Fibroblast of peridontal ligament (primary cell): ENCODE data around the gene OSCAR.
A peak's percentile ranks its signal among the peaks of the same experiment; 100 is the strongest.

ENCODE experiments used
- DNase-seq: peaks from one replicate; pipeline ENCODE4 v3.0.0-alpha.2; 2010; ENCODE audit errors: extremely low read depth

OSCAR gene, protein sequence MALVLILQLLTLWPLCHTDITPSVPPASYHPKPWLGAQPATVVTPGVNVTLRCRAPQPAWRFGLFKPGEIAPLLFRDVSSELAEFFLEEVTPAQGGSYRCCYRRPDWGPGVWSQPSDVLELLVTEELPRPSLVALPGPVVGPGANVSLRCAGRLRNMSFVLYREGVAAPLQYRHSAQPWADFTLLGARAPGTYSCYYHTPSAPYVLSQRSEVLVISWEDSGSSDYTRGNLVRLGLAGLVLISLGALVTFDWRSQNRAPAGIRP

GRCh38 chr19:54100561-54100960, at the start of gene OSCAR:
OSCAR (minus strand) TSS chr19:54100803; CDS start chr19:54100792, 11 bp downstream.
- no peak for DNase-seq

GRCh38 chr19:54149021-54149812, 48.6 kb upstream of the OSCAR start:
- DNase-seq: no peak

DNA sequence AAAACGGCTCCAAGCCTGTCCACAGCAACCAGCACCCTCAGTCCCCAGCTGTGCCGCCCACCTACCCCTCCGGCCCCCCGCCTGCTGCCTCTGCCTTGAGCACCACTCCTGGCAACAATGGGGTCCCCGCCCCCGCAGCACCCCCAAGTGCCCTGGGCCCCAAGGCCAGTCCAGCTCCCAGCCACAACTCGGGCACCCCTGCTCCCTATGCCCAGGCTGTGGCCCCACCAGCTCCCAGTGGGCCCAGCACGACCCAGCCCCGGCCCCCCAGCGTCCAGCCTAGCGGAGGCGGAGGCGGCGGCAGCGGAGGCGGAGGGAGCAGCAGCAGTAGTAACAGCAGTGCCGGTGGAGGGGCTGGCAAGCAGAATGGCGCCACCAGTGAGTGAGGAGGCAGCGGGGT, 47.6 kb upstream of the OSCAR start:
- DNase-seq: no peak

- no peak for DNase-seq
These were observed 47.1 kb upstream of the OSCAR start for GRCh38 chr19:54147676-54148075.

GRCh38 chr19:54145541-54146158, 45.0 kb upstream of the OSCAR start:
- no peak for DNase-seq

GRCh38 chr19:54142166-54142780, 41.7 kb upstream of the OSCAR start:
- DNase-seq: no peak

DNA sequence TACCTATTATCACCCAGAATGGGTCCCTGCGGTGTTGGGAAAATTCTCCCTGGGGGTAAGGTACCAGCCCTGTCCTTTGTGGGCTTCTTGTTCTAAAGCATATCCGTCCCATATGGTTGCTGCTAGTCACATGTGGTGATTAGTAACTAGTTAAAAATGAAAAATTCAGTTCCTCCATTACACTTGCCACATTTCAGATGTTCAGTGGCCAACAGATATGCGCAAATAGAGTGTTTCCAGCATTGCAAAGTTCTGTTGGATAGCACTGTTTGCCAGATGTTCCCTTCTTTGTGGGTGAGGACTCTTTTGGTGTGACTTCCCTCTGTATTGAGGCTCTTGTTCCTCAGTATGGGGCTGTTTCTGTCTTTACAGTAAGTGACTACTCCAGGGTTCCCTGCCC, 40.8 kb upstream of the OSCAR start:
- DNase-seq: peak; percentile 49

- DNase-seq: no peak
These were observed 38.1 kb upstream of the OSCAR start for GRCh38 chr19:54138489-54139256.

- DNase-seq: no peak
These were observed 37.3 kb upstream of the OSCAR start, which contains the start of gene CNOT3 for GRCh38 chr19:54137699-54138488. CNOT3 (plus strand) TSS chr19:54137762; CDS start chr19:54142979, 5,217 bp downstream.

DNA sequence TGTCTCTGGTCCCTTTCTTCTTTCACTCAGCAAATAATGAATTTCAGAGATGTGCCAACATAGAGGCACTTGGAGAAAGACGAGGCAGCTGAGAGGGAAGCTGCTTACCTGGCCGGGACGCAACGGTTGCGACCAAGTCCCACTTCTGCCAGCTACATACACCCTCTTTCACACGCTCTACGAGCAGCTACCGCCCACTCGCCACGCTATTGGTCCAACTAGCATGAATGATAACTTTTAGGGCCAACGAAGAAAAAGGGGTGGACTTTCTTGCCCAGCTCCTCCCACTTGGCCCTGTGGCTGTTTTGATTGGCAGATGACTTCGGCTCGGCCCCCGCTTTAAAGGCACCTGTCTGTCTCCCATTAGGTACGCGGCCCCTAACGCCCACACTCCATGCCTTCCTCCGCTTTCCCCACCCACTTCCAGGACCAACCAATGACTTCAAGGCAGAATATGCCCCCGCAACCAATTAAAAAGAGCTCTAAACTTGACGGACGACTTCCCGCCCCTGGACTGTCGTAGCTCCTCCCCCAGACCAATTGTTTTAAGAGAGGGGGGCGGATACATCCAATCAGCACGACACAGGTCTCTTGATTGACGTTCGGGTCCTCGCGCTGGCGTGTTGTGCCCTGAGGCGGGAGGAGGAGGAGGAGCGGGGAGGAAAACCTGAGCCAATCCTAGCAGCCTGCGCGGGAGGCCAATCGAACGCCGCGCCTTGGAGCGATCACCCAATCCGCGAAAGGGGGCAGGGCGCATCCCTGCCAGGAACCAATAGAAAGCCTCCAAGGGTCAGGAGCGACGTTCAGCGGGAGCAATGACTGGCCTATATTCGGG, 36.5 kb upstream of the OSCAR start:
- DNase-seq: peak; percentile 100

DNA sequence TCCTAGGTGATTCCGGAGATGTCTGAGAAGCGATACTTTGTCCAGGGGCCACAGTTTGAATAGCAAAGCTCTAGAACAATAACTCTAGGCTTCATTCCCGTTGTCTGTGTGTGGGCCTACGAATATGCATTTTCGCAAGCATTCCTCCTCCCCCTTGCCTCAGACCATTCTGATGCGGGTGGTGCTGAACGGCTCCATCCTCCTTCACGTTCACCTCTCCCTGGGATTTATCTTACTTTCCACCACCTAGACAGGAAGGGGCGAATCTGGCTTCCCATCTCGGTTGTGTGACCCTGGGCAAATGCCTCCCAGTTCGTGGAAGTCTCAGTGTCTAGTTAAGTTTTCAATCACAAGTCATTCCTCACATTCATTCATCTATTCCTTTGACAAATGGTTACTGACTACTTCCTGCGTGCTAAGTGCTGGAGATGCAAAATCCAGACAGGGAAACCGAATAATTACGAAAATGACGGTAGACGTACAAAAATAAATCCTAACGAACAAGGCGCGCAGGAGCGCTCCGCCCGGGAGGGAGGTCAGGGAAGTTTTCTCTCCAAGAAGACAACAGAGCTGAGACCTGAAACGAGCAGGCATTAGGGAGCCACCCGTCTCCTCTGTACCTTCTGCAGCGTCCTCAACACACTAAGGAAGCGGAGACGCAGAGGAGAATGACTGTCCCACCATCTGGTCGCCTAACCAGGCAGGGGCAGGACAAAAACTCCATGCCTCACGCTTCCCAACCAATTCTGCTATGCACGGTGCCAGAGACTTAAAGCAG, 35.7 kb upstream of the OSCAR start:
- DNase-seq: peak; percentile 25

GRCh38 chr19:54133957-54134590, 33.5 kb upstream of the OSCAR start:
- DNase-seq: no peak

GRCh38 chr19:54133312-54133956, 32.8 kb upstream of the OSCAR start:
- no peak for DNase-seq

GRCh38 chr19:54129617-54129996, 29.0 kb upstream of the OSCAR start:
- no peak for DNase-seq

- DNase-seq: no peak
These were observed 28.4 kb upstream of the OSCAR start for GRCh38 chr19:54128796-54129616.

DNA sequence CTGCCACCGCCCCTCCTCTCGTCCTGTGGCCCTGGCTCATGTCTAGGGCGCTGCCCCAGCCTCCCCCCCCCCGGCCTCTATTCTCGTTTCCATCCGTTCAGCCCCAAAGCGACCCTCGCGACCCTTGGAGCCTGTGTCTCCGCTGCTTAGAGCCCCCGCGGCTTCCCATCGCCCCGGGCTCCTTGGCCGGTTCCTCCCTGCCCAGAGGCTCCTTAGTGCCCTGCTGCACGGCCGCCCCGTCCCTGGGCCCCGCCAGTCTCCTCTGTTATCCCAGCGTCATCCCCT, 27.8 kb upstream of the OSCAR start:
- DNase-seq: no peak

GRCh38 chr19:54127688-54128440, 27.3 kb upstream of the OSCAR start:
- DNase-seq: no peak
